Kidney (tissue), 14 donors: ENCODE data around the gene PAM16. TPM values are rescaled to one million over a fixed set of nuclear protein-coding genes. Genes with fewer than 3 reads are reported as not detected.

Experiments
- DNase-seq, 5 donors: peaks; one replicate each; pipeline ENCODE4 v3.0.0-alpha.2; 2013 to 2020
- FAIRE-seq: peaks from 2 replicates; lab custom pipeline; 2012; peaks lifted over from hg19 to GRCh38; lab: Jason Lieb, UNC
- H3K27ac ChIP-seq, 2 donors: one replicate each; pipeline ENCODE4 v1.7.0; 2013; ENCODE audit warnings: low read depth in 2 of 2, low read length in 2 of 2, inconsistent platforms in 1 of 2
- H3K27me3 ChIP-seq: one replicate; pipeline ENCODE4 v1.7.1; 2013; ENCODE audit warnings: low read length, inconsistent platforms; ENCODE audit not compliant: control insufficient read depth, insufficient read depth
- H3K36me3 ChIP-seq, 3 donors: one replicate each; pipeline versions ENCODE4 v1.7.0 to v1.7.1; 2013; ENCODE audit warnings: low read length in 3 of 3, control low read depth in 1 of 3, inconsistent platforms in 1 of 3; ENCODE audit not compliant: insufficient read depth in 3 of 3, control insufficient read depth in 2 of 3
- H3K4me1 ChIP-seq, 3 donors: one replicate each; pipeline versions ENCODE4 v1.7.0 to v1.7.1; 2013; ENCODE audit warnings: low read length in 3 of 3, inconsistent platforms in 1 of 3, low read depth in 1 of 3; ENCODE audit not compliant: control insufficient read depth in 2 of 3, insufficient read depth in 2 of 3
- H3K4me3 ChIP-seq, 3 donors: one replicate each; pipeline versions ENCODE4 v1.7.0 to v1.8.1; 2013; ENCODE audit warnings: low read length in 3 of 3, control low read depth in 1 of 3, inconsistent platforms in 1 of 3
- H3K9ac ChIP-seq, 3 donors: one replicate each; pipeline versions ENCODE4 v1.7.0 to v1.7.1; 2013; ENCODE audit warnings: low read length in 3 of 3, control low read depth in 1 of 3, inconsistent platforms in 1 of 3
- H3K9me3 ChIP-seq, 3 donors: one replicate each; pipeline versions ENCODE4 v1.7.0 to v1.7.1; 2013; ENCODE audit warnings: low read length in 3 of 3, control low read depth in 1 of 3, inconsistent platforms in 1 of 3; ENCODE audit not compliant: control insufficient read depth in 2 of 3, insufficient read depth in 1 of 3
- CTCF ChIP-seq: IDR thresholded peaks from 3 replicates; pipeline ENCODE4 v1.5.1; 2012; ENCODE audit warnings: mild to moderate bottlenecking, moderate library complexity, borderline replicate concordance; ENCODE audit not compliant: insufficient read depth; ENCODE audit errors: extremely low read depth
- intact Hi-C: fragments of 100-400 bp; cut with DNase I; formaldehyde crosslinking; loops from one replicate; pipeline ENCODE4 v1.11.1; 2022
- polyA plus RNA-seq: library from polyadenylated mRNA; stranded (reverse); fragments of 350-450 nt; fragmentation: Illumina TruSeq; extraction: RNeasy Lipid Tissue Mini Kit (QIAGEN cat#74804); gene quantifications from one replicate; pipeline ENCODE4 v1.2.3, GENCODE V29; 2014; ENCODE audit warnings: low read depth, low replicate concordance; ENCODE audit not compliant: insufficient read depth
- total RNA-seq: library from RNA; stranded (reverse); fragmentation: NEBNext Ultra II Directional; extraction: Animal tissue kit (Norgen Biotek cat#: 25700); gene quantifications from one replicate; pipeline ENCODE4 v1.2.1, GENCODE V29; 2021
- donor health status: control.
- donor health status: control.
- donor health status: control.
- donor health status: control.
- donor health status: control.
- donor health status: DM: yes; HTN: yes; CAD: no.
- donor health status: Normal renal cell carcinoma (clear cell type).

Gene PAM16
- total and polyA plus RNA-seq, 2 donors from 2014 or later = 29.4 to 61.1 TPM

DNA sequence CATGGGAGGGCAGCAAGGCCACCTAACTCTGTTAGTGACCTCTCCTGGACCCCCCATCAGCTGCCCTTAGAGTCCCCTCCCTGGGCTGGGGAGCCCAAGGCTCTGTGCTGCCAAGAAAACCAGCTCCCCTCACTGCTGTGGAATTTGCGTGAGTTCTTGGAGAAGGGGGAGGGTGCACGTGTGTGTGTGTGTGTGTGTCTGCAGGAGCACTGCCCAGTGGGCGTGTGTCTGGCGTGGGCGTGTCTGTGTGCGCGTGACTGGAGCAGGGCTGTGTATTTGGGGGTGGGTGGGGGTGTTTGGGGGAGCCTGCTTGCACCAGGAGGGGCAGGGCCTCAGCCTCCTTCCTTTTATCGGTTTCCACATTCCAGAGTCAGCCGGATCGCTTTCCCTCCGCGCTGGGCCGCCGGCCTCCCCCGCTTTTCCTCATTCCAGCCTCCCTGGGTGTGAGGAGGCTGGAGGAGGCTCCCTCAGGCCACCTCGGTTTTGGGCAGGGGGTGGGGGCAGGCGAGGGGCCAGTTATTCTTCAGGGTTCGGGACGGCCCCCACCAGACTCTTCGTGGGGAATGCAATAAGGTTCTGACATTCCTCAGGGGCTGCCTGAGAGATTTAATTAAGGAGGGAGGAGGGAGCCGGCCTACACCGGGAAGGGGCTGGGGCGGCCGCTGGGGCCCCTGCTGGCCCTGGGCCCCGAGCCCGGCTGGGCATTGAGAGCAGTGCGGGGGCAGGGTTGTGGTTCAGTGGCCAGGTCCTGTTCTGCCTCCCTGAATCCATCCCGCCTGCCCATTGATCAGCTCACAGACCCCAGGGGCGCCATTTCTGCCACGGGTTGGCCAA lies 23.0 kb upstream of the PAM16 start:
- Histone ChIP-seq H3K27ac (peak overlapping the region; percentile 91 to 92), H3K36me3 (no peaks in the 10 kb centered on the region), H3K9me3 (no peaks in the 10 kb centered on the region), H3K4me1 (peaks cover 0 to 52% (median 46%) of the 10 kb centered on the region in 3 donors), H3K4me3 (peak overlapping the region; percentile 52 to 94 (median 54)), H3K27me3 (no peaks in the 10 kb centered on the region), H3K9ac (peak overlapping the region in 2 of 3 donors; percentile 12 to 91)
- TF ChIP-seq CTCF = no peak
- peak; percentile 91 to 96 (median 93) for DNase-seq
- intact Hi-C loops = no loop called here
- no peak for FAIRE-seq

DNA sequence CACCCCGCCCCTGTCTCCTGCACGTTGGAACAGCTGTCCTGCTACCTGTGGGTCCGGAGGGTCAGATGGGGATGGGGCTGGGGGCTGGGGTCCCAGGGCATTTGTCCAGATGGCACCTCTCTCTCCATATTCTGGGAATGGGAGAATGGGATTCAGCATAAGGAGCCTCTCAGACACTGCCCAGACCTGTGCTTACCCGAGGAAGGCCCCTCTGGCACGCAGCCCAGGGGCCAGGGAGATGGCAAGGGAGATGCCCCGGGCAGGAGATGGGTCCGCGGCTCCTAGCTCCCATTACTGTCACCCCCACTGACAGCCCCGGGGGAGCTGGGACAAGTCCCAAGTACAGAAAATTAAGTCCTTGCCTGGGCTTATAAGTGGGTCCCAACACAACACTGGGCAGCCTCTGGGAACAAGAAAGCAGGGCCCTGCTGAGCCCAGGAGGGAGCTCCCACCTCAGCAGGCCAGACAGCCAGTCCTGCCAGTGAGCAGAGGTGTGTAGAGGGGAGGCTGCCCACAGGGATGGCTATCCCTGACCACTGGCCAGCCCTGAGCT lies 22.3 kb upstream of the PAM16 start:
- Histone ChIP-seq H3K36me3 (no peaks in the 10 kb centered on the region), H3K9me3 (no peaks in the 10 kb centered on the region), H3K4me1 (peaks cover 0 to 45% (median 42%) of the 10 kb centered on the region in 3 donors), H3K27ac (peak overlapping the region; percentile 91 to 92), H3K27me3 (no peaks in the 10 kb centered on the region), H3K4me3 (peak overlapping the region; percentile 67 to 94 (median 83)), H3K9ac (peak overlapping the region in 2 of 3 donors; percentile 12 to 91)
- FAIRE-seq = no peak
- DNase-seq = no peak
- intact Hi-C loops = no loop called here
- TF ChIP-seq CTCF = no peak

- intact Hi-C loops = no loop called here
- FAIRE-seq = no peak
- no peaks in the 10 kb centered on the region for H3K27me3 ChIP-seq
- no peaks in the 10 kb centered on the region for H3K36me3 ChIP-seq
- no peak for TF ChIP-seq CTCF
- peak overlapping the region; percentile 91 to 92 for H3K27ac ChIP-seq
- peak overlapping the region; percentile 33 to 91 (median 85) for H3K9ac ChIP-seq
- no peaks in the 10 kb centered on the region for H3K9me3 ChIP-seq
- H3K4me1 ChIP-seq = peaks cover 0 to 39% (median 36%) of the 10 kb centered on the region in 3 donors
- no peak for DNase-seq
- H3K4me3 ChIP-seq = peak overlapping the region; percentile 67 to 94 (median 83)
Measured at GRCh38 chr16:4372578-4373355, 21.6 kb upstream of the PAM16 start.
